ENCODE measurements around the gene HAGHL. TPM values are rescaled to one million over a fixed set of nuclear protein-coding genes. Genes with fewer than 3 reads are reported as not detected.

The HAGHL gene
- total RNA-seq, 4 donors from 2014 or later, result 3.2 to 7.1 (median 4.8) TPM

DNA sequence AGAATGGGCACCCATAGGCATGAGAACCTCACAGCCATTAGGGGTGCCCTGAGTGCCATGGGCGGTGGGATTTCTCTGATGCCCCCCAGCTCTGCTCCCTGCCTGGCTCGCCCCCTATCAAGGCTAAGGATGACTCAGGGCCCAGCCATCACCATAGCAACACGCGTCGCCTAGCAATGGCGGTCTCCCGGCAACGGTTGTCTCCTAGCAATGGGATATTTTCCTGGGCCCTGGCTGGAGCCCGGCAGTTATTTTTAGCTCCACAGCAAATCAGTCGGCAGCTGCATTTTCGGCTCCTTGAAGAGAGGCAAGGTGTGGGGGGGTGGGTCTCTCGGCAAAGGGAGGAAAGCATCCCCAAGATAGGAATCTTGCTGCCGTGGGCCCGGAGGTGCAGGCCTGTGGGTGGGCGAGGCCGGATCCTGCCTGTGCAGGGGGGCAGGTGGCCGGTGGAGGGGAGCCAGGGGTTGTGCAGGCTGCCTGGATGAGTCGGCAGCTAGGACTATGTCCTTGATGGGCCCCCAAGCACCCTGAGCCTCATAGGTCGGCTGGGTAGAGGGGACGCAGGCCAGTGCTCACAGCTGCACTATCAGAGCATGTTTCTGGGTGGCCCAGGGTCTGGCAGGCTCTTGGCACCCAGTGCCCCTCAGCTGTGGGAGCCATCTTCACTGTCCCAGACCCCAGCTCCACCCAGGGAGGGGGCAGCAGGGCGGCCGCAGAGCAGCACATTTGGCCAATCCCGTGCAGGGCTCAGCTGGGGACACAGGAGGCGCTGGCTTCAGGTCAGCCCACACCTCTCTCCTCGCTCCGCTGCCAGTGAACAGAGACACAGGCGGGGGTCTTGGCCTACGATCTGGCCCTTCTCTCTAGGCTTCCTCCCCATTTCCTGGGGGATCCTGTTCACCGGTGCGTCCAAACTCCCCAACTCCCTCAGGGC is 17.1 kb upstream of the HAGHL start:
- no peak overlapping the region for H3K27ac ChIP-seq
- no peaks in the 10 kb centered on the region for H3K9me3 ChIP-seq
- no peak for DNase-seq (ENCODE audit: low spot score in 2 of 2)
- WGBS, result 32% methylated on average over 15 of the region's 30 CpGs
- TF ChIP-seq, protein P1, sequence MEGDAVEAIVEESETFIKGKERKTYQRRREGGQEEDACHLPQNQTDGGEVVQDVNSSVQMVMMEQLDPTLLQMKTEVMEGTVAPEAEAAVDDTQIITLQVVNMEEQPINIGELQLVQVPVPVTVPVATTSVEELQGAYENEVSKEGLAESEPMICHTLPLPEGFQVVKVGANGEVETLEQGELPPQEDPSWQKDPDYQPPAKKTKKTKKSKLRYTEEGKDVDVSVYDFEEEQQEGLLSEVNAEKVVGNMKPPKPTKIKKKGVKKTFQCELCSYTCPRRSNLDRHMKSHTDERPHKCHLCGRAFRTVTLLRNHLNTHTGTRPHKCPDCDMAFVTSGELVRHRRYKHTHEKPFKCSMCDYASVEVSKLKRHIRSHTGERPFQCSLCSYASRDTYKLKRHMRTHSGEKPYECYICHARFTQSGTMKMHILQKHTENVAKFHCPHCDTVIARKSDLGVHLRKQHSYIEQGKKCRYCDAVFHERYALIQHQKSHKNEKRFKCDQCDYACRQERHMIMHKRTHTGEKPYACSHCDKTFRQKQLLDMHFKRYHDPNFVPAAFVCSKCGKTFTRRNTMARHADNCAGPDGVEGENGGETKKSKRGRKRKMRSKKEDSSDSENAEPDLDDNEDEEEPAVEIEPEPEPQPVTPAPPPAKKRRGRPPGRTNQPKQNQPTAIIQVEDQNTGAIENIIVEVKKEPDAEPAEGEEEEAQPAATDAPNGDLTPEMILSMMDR (IDR thresholded peaks at IDR 0.05), result no peak
- TF ChIP-seq POLR2A (IDR thresholded peaks at IDR 0.05) (no peak), EP300 (IDR thresholded peaks at IDR 0.05) (no peak), POLR2AphosphoS5 (IDR thresholded peaks at IDR 0.05) (no peak)
- H3K36me3 ChIP-seq, result no peaks in the 10 kb centered on the region
- no peak overlapping the region for H3K4me3 ChIP-seq
- peaks cover 80% of the 10 kb centered on the region for H3K27me3 ChIP-seq
- peaks cover 34% of the 10 kb centered on the region for H3K4me1 ChIP-seq

- WGBS, result 38% methylated on average over 4 of the region's 21 CpGs
- TF ChIP-seq, protein P1 (IDR thresholded peaks at IDR 0.05), result no peak
- no peak for TF ChIP-seq POLR2A (IDR thresholded peaks at IDR 0.05)
- no peak for TF ChIP-seq POLR2AphosphoS5 (IDR thresholded peaks at IDR 0.05)
- no peak overlapping the region for H3K27ac ChIP-seq
These were observed 16.3 kb upstream of the HAGHL start for GRCh38 chr16:710500-711075.

DNA sequence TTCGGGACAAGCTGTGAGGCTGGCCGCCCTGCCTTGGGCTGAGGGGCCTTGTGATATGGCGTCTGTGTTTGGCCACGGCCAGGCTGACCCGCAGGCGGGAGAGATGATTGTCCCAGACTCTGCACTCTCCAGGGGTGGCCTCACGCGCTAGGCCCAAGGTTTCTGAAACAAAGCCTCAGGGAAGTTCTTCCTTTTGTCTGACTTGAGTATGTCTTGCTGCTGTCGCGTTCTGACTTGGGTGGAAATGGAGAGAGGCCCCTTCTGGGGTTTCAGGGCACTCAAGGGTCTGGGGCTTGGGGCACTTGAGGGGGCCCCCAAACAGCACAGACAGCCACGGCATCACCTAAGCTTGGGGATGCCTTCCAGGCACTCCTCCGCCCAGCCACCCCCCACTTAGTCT is 15.8 kb upstream of the HAGHL start:
- H3K36me3 ChIP-seq, result no peaks in the 10 kb centered on the region
- no peak for TF ChIP-seq POLR2AphosphoS5 (IDR thresholded peaks at IDR 0.05)
- TF ChIP-seq, protein P1 (IDR thresholded peaks at IDR 0.05), result no peak
- TF ChIP-seq EP300 (IDR thresholded peaks at IDR 0.05), result no peak
- no peak for TF ChIP-seq POLR2A (IDR thresholded peaks at IDR 0.05)
- no peak overlapping the region for H3K27ac ChIP-seq
- H3K4me3 ChIP-seq, result no peak overlapping the region
- H3K9me3 ChIP-seq, result no peaks in the 10 kb centered on the region
- peaks cover 79% of the 10 kb centered on the region for H3K27me3 ChIP-seq
- DNase-seq (ENCODE audit: low spot score in 2 of 2), result no peak
- WGBS, result 74% methylated on average over 6 of the region's 12 CpGs
- peaks cover 33% of the 10 kb centered on the region for H3K4me1 ChIP-seq

More at GRCh38 chr16:710500-711075, 16.3 kb upstream of the HAGHL start:
- H3K27me3 ChIP-seq, result peaks cover 77% of the 10 kb centered on the region
- no peak for DNase-seq (ENCODE audit: low spot score in 2 of 2)
- H3K4me3 ChIP-seq, result no peak overlapping the region
- no peaks in the 10 kb centered on the region for H3K36me3 ChIP-seq
- H3K4me1 ChIP-seq, result peaks cover 31% of the 10 kb centered on the region
- H3K9me3 ChIP-seq, result no peaks in the 10 kb centered on the region

DNA sequence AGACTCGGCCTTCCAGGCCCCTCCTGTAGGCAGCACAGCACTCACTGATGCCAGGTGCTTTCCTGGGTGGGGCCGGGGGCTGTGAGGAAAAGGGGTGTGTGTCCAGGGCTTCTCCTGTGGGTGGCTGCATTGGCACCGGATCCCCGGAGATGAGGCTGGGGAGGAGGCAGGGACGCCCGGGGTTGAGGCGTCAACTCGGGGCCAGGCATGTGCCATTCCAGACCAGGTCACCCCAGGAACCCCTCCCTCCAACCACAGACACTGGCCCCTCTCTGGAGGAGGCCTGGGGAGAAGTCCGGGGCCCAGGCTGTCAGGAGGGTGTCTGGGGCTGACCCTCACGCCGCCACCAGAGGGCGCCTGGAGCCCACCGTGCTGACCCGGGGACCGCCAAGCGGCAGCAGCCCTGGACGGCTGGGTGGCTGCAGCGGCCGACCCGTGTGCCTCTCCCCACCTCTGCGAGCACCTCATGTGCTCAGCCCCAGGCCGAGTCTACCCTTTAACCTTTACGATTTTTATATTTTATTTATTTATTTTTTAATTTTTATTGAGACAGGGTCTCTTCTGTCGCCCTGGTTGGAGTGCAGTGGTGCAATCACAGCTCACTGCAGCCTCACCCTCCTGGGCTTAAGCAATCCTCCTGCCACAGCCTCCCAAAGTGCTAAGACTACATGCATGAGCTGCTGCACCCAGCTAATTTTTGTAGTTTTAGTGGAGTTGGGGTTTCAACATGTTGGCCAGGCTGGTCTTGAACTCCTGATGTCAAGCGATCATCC is 15.2 kb upstream of the HAGHL start:
- no peak for DNase-seq (ENCODE audit: low spot score in 2 of 2)
- Histone ChIP-seq H3K36me3 (no peaks in the 10 kb centered on the region), H3K9me3 (no peaks in the 10 kb centered on the region), H3K4me1 (peaks cover 33% of the 10 kb centered on the region), H3K27me3 (peaks cover 79% of the 10 kb centered on the region), H3K4me3 (no peak overlapping the region), H3K27ac (no peak overlapping the region)
- no peak for TF ChIP-seq EP300 (IDR thresholded peaks at IDR 0.05)
- TF ChIP-seq, protein P1 (IDR thresholded peaks at IDR 0.05), result peak; percentile 85 to 93
- 9% methylated on average over 16 of the region's 25 CpGs for WGBS
